PC-9 (cell line): Measurements from ENCODE around the gene NUPR2. TPM values are rescaled to one million over a fixed set of nuclear protein-coding genes. Genes with fewer than 3 reads are reported as not detected.
"Not testable (repeated sequence)": the region's sequence is repeated elsewhere in the genome, so short reads cannot be mapped to it uniquely, and the experiment has no call there.

Experiments
- BruUV-seq: library from RNA; stranded (reverse); fragments of 400-500 nt; replicated peaks from 2 replicates; lab custom pipeline; 2021; lab: Mats Ljungman, UMichigan
- CTCF ChIA-PET: fragments of 300-600 bp; sonication (Branson Sonifier 250); formaldehyde crosslinking; loops from one replicate; lab custom pipeline; 2022; ENCODE audit warnings: antibody characterized with exemption; lab: Charles Lee
- POLR2A ChIA-PET: fragments of 300-600 bp; sonication (Branson Sonifier 250); formaldehyde crosslinking; loops from one replicate; lab custom pipeline; 2022; ENCODE audit warnings: antibody characterized with exemption; ENCODE audit not compliant: unreplicated experiment; lab: Charles Lee
- DNase-seq, 2 experiments: peaks; one replicate each; pipeline versions ENCODE4 v3.0.0 to v3.0.0-alpha.2; 2015 to 2022; ENCODE audit warnings: mixed read lengths in 1 of 2
- H2AFZ ChIP-seq: fragments of 200-600 bp; sonication (generic); 2 replicates; pipeline ENCODE4 v1.8.1; 2017; ENCODE audit warnings: antibody characterized with exemption
- H3F3A ChIP-seq: fragments of 200-600 bp; sonication (generic); 2 replicates; pipeline ENCODE4 v1.8.1; 2017; ENCODE audit warnings: antibody characterized with exemption, mild to moderate bottlenecking, low read depth; ENCODE audit not compliant: insufficient read depth
- H3K27ac ChIP-seq: fragments of 200-600 bp; sonication (generic); 2 replicates; pipeline ENCODE4 v1.6.1; 2016; ENCODE audit warnings: mixed run types
- H3K27me3 ChIP-seq: fragments of 200-600 bp; sonication (generic); 2 replicates; pipeline ENCODE4 v1.6.1; 2016; ENCODE audit warnings: low read depth, mixed run types; ENCODE audit not compliant: insufficient read depth
- H3K36me3 ChIP-seq: fragments of 200-600 bp; sonication (generic); 2 replicates; pipeline ENCODE4 v1.6.1; 2016; ENCODE audit warnings: low read depth, mixed run types
- H3K4me1 ChIP-seq: fragments of 200-600 bp; sonication (generic); replicated peaks from 2 replicates; pipeline ENCODE4 v1.6.1; 2016; ENCODE audit warnings: mixed run types; ENCODE audit not compliant: insufficient read depth
- H3K4me2 ChIP-seq: fragments of 200-600 bp; sonication (generic); 2 replicates; pipeline ENCODE4 v1.6.1; 2017; ENCODE audit warnings: mixed run types
- H3K4me3 ChIP-seq: fragments of 200-600 bp; sonication (generic); 2 replicates; pipeline ENCODE4 v1.6.1; 2016; ENCODE audit warnings: mixed run types
- H3K79me2 ChIP-seq: fragments of 200-600 bp; sonication (generic); 2 replicates; pipeline ENCODE4 v1.6.1; 2017; ENCODE audit warnings: low read depth, mixed run types
- H3K9me2 ChIP-seq: fragments of 200-600 bp; sonication (generic); 2 replicates; pipeline ENCODE4 v1.8.1; 2017; ENCODE audit warnings: mild to moderate bottlenecking; ENCODE audit not compliant: insufficient read depth
- H3K9me3 ChIP-seq: fragments of 200-600 bp; sonication (generic); 2 replicates; pipeline ENCODE4 v1.8.1; 2016; ENCODE audit warnings: low read depth; ENCODE audit not compliant: insufficient read depth
- H4K20me1 ChIP-seq: fragments of 200-600 bp; sonication (generic); 2 replicates; pipeline ENCODE4 v1.8.1; 2017; ENCODE audit not compliant: insufficient read depth
- EZH2 ChIP-seq: fragments of 200-600 bp; sonication (generic); IDR thresholded peaks from 2 replicates; pipeline ENCODE4 v1.8.0; 2017; ENCODE audit warnings: antibody characterized with exemption, low read depth
- intact Hi-C: fragments of 100-400 bp; cut with micrococcal nuclease; formaldehyde crosslinking; loops from one replicate; pipeline ENCODE4 v1.10.0; 2022; ENCODE audit not compliant: unreplicated experiment
- total RNA-seq: library from RNA; stranded (reverse); gene quantifications from 2 replicates; pipeline ENCODE4 v1.2.3, GENCODE V29; 2021
- TF ChIP-seq, protein P1 (sequence below): fragments of 200-600 bp; sonication (generic); conservative IDR thresholded peaks from 2 replicates; pipeline ENCODE4 v1.6.1; 2017; ENCODE audit warnings: mixed run types, antibody characterized with exemption, mild to moderate bottlenecking, moderate library complexity

NUPR2 gene
- total RNA-seq, 1 experiment from 2014 or later = not detected

DNA sequence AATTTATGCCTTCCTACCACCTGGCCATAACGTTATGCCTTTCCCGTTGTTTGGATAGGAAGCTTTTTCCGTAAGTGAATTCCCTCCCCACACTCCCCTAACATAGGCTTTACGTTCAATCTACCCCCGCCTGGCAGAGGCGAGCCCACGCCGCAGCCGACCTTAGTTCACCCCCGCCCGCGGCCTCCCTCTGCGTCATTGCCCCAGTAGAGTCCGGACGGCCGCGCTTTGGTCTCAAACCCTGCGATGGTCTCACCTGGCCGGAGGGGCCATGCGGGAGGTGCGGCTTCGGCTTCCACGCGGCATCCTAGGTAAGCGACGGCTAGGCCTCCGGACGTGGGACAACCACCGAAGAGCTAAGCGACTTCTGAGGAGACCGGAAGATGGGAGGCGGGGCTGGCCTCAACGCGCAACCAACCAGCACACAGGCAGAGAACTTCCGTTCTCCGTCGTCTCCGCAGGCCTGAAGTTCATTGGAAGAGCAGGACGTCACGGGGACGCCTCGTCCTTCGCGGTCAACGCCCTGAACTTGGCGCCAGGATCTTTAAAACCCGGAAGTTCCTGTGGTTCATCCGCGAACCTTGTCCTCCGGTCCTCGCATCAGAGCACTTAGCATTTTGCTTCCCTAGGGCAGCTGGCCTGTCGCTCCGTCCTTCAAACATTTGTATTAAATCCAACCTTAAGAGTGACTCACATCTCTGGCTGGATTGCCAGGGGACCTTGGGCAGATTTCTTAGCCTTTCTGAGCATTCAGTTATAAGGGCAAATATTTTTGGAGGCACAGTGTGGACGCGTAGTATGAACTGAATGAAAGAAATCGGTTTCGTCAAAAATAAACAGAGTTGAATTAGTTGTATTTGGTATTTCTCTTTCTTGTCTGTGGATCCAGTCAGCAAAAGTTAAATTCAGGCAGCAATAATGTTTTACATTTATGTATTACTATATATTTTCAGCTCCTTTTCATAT lies 9.8 kb downstream of the NUPR2 start, which contains the start of gene CHCHD2:
Gene CHCHD2 (minus strand): TSS at position 369 of the 966 bp plus-strand sequence. CDS start 63 bp downstream, at position 306.
- no peaks in the 10 kb centered on the region for H3K27me3 ChIP-seq
- H3K36me3 ChIP-seq = peaks cover 37% of the 10 kb centered on the region
- H3K4me1 ChIP-seq = peaks cover 25% of the 10 kb centered on the region
- peaks cover 41% of the 10 kb centered on the region for H3F3A ChIP-seq
- H3K9me3 ChIP-seq = no peaks in the 10 kb centered on the region
- H3K27ac ChIP-seq = peak within 1 kb of the TSS; percentile 73
- intact Hi-C loops = loop anchor here (1.0 to 5.0 kb wide), 4 partner anchors 32 to 740 kb away; partner anchors contain the start of gene SUMF2
- H3K4me2 ChIP-seq = peak within 1 kb of the TSS; percentile 84
- ChIA-PET POLR2A (interaction anchor here (0.5 to 0.9 kb wide), 6 partner anchors 11 to 979 kb away, joined by 3 to 17 read pairs (median 6); partner anchors contain the start of gene PSPH), CTCF (interaction anchor here (0.6 kb wide), 1 partner anchor 42 kb away, joined by 8 read pairs; no protein-coding TSS in a partner anchor)
- H2AFZ ChIP-seq = peak within 1 kb of the TSS; percentile 87
- peak; percentile 99 to 100 for DNase-seq
- peaks cover 41% of the 10 kb centered on the region for H4K20me1 ChIP-seq
- peaks cover 46% of the 10 kb centered on the region for H3K79me2 ChIP-seq
- H3K9me2 ChIP-seq = no peaks in the 10 kb centered on the region
- TF ChIP-seq, protein P1, sequence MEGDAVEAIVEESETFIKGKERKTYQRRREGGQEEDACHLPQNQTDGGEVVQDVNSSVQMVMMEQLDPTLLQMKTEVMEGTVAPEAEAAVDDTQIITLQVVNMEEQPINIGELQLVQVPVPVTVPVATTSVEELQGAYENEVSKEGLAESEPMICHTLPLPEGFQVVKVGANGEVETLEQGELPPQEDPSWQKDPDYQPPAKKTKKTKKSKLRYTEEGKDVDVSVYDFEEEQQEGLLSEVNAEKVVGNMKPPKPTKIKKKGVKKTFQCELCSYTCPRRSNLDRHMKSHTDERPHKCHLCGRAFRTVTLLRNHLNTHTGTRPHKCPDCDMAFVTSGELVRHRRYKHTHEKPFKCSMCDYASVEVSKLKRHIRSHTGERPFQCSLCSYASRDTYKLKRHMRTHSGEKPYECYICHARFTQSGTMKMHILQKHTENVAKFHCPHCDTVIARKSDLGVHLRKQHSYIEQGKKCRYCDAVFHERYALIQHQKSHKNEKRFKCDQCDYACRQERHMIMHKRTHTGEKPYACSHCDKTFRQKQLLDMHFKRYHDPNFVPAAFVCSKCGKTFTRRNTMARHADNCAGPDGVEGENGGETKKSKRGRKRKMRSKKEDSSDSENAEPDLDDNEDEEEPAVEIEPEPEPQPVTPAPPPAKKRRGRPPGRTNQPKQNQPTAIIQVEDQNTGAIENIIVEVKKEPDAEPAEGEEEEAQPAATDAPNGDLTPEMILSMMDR = no peak
- no peak for TF ChIP-seq EZH2
- TSS peak; percentile 93 for BruUV-seq
- H3K4me3 ChIP-seq = peak within 1 kb of the TSS; percentile 74

DNA sequence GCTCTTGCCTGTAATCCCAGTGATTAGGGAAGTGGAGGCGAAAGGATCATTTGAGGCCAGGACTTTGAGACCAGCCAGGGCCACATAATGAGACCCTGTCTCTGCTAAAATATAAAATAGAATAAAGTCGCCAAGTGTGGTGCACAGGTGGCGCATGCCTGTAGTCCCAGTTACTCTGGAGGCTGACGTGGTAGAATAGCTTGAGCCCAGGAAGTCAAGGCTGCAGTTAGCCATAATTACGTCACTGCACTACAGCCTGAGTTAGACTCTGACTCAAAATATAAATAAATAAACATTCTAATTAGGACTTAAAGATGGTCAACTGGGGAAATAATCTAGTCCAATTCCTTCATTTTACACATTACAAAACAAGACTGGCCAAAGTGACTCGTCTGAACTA lies 10.7 kb downstream of the NUPR2 start:
- Histone ChIP-seq H3K36me3 (peaks cover 45% of the 10 kb centered on the region), H3K27ac (peak overlapping the region; percentile 73), H3K9me2 (no peaks in the 10 kb centered on the region), H3F3A (peaks cover 49% of the 10 kb centered on the region), H3K4me2 (peak overlapping the region; percentile 84), H3K4me1 (peaks cover 25% of the 10 kb centered on the region), H2AFZ (peak overlapping the region; percentile 75), H3K4me3 (peak overlapping the region; percentile 74), H4K20me1 (peaks cover 50% of the 10 kb centered on the region), H3K9me3 (no peaks in the 10 kb centered on the region), H3K79me2 (peaks cover 46% of the 10 kb centered on the region), H3K27me3 (no peaks in the 10 kb centered on the region)
- intact Hi-C loops = loop anchor here (5.0 kb wide), 1 partner anchor 43 kb away; the partner anchor contains the start of gene SUMF2
- ChIA-PET POLR2A (interaction anchor here (0.7 kb wide), 1 partner anchor 91 kb away, joined by 3 read pairs; no protein-coding TSS in a partner anchor), CTCF (interaction anchor here (0.7 kb wide), 1 partner anchor 551 kb away, joined by 8 read pairs; no protein-coding TSS in a partner anchor)
- BruUV-seq = no TSS peak
- TF ChIP-seq, protein P1 = no peak; the same call in 1 of the 2 replicates
- no peak for TF ChIP-seq EZH2
- DNase-seq = peak; percentile 40 to 79

DNA sequence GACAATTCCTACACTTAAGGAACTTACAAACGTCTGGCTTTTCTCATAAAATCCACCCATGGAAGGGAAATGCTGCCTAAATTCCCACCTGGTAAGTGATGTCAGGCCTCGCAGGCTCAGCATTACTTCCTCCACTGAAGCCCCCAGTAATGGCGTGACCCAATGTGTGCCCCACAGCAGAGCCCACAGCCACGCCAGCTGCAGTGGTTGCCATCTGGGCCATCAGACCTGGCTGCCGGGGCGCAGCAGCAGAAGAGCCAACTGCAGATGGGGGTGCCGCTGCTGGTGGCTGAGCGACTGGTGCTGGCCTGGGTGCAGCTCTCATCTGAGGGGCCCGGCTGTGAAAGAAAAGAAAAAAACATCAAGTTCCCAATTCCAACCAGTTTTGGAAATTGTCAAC lies 12.1 kb downstream of the NUPR2 start:
- H3K27ac ChIP-seq, H2AFZ ChIP-seq, H3K27me3 ChIP-seq, intact Hi-C loops, DNase-seq, BruUV-seq, CTCF ChIA-PET, H3K9me3 ChIP-seq, H3K4me3 ChIP-seq, H3K9me2 ChIP-seq: not testable (repeated sequence)
- peaks cover 59% of the 10 kb centered on the region for H3K36me3 ChIP-seq
- peaks cover 25% of the 10 kb centered on the region for H3K4me1 ChIP-seq
- peaks cover 46% of the 10 kb centered on the region for H3K79me2 ChIP-seq
- peak overlapping the region; percentile 84 for H3K4me2 ChIP-seq
- peaks cover 62% of the 10 kb centered on the region for H4K20me1 ChIP-seq
- H3F3A ChIP-seq = peaks cover 63% of the 10 kb centered on the region
- POLR2A ChIA-PET = interaction anchor here (0.6 kb wide), 1 partner anchor 29 kb away, joined by 4 read pairs; no protein-coding TSS in a partner anchor
